ENCODE data around the gene TNFRSF14. TPM values are rescaled to one million over a fixed set of nuclear protein-coding genes. Genes with fewer than 3 reads are reported as not detected.

The TNFRSF14 gene
- total RNA-seq, 1 donor from 2014 or later: 0.36 TPM

DNA sequence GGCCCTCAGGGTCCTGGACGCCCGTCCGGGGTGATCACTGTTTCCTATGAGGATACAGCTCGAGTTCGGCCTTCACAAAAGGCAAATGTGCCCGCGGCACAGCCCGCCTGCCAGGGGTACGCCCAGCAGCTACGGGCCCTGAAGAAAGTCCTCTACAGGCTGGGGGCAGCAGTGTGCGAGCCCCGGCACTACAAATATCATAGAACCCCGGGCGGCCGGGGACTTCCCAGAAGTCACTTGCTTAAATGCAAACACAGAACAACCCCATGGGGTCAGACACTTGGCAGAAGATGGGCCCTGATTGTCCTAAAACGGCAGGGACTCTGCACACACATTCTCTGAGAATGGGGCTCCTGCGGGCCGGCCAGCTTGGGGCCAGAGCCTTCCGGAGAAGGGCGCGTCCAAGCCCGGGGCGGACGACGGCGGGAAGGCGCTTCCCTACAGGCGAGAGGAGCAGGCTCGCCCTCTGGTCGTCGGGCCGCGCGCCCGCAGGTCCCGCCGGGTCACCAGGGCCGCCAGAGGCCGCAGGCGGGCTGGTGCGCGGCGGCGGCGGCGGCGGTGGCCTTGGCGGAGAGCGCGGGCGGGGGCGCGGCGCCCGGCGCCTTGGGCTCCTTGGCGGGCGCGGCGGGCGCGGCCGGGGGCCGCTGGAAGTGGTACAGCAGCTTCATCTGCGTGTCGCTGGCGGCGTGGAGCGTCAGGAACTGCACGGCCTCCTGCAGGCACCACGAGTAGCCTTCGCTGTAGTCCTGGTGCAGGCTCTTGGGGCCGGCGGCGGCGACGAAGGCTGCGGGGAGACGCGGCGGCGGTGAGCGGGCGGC is 27.0 kb upstream of the TNFRSF14 start:
- Histone ChIP-seq H3K9me3 (ENCODE audit: insufficient read depth, low read depth, low read length) (no peaks in the 10 kb centered on the region), H3K4me1 (ENCODE audit: insufficient read depth, low read length) (peaks cover 42% of the 10 kb centered on the region), H4K20me1 (ENCODE audit: insufficient read depth, low read length) (peaks cover 18% of the 10 kb centered on the region), H3K4me2 (ENCODE audit: low read length) (peak overlapping the region; percentile 65), H3K79me2 (ENCODE audit: insufficient read depth, low read length) (peaks cover 18% of the 10 kb centered on the region), H3K36me3 (ENCODE audit: insufficient read depth, low read length) (no peaks in the 10 kb centered on the region), H3K9ac (ENCODE audit: low read length) (no peak overlapping the region), H3K4me3 (ENCODE audit: insufficient read depth, low read depth, low read length) (no peak overlapping the region), H3K27me3 (ENCODE audit: insufficient read depth, low read length) (peaks cover 6% of the 10 kb centered on the region), H2AFZ (ENCODE audit: low read depth, low read length) (no peak overlapping the region), H3K27ac (ENCODE audit: low read depth, low read length) (no peak overlapping the region)
- Mint-ChIP-seq H3K9me3 (ENCODE audit: unreplicated experiment) (no peaks in the 10 kb centered on the region), H3K4me3 (ENCODE audit: unreplicated experiment) (no peak overlapping the region), H3K27me3 (ENCODE audit: low read depth, unreplicated experiment) (peaks cover 33% of the 10 kb centered on the region), H3K36me3 (ENCODE audit: low read depth, unreplicated experiment) (no peaks in the 10 kb centered on the region), H3K4me1 (ENCODE audit: low read depth, unreplicated experiment) (peaks cover 10% of the 10 kb centered on the region), H3K27ac (ENCODE audit: unreplicated experiment) (no peak overlapping the region)
- no peak for DNase-seq (ENCODE audit: low read depth)
- FAIRE-seq: no peak
- TF ChIP-seq, protein P1, sequence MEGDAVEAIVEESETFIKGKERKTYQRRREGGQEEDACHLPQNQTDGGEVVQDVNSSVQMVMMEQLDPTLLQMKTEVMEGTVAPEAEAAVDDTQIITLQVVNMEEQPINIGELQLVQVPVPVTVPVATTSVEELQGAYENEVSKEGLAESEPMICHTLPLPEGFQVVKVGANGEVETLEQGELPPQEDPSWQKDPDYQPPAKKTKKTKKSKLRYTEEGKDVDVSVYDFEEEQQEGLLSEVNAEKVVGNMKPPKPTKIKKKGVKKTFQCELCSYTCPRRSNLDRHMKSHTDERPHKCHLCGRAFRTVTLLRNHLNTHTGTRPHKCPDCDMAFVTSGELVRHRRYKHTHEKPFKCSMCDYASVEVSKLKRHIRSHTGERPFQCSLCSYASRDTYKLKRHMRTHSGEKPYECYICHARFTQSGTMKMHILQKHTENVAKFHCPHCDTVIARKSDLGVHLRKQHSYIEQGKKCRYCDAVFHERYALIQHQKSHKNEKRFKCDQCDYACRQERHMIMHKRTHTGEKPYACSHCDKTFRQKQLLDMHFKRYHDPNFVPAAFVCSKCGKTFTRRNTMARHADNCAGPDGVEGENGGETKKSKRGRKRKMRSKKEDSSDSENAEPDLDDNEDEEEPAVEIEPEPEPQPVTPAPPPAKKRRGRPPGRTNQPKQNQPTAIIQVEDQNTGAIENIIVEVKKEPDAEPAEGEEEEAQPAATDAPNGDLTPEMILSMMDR (IDR thresholded peaks at IDR 0.05; ENCODE audit: insufficient read depth, low read depth, low read length): no peak
- peak; percentile 63 for TF ChIP-seq EZH2 (IDR thresholded peaks at IDR 0.05; ENCODE audit: insufficient read depth, low read length)

DNA sequence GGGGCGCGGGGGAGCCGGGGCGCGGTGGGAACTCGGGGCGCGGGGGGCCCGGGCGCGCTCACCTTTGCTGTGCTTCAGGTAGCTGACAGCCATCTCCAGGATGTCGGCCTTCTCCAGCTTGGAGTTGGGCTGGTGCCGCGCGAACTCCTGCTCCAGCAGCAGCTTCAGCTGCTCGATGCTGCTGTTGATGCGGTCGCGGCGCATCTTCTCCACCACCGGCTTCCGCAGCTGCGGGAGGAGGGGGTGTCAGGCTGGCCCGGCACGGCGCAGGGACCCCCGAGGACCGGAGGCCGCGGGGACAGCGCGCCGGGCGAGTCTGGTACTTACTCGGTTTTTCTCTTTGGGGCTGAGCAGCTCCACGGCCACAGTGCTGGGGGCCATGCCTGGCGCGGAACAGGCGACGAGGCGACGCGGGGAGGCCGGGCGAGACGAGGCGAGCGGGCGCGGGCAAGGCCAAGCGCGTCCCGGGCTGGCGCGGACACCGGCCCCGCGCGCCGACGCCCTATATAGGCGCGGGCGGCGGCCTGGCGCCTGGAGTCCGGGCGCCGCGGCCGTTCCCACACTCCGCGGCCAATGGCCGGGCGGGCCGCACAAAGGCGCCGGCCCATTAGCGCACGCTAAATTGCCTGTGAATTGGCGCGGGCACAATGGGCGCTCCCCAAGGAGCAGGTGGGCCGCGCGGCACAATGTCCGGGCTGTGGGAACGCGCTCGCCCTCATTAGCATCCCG is 26.2 kb upstream of the TNFRSF14 start, which contains the start of gene HES5:
HES5 (minus strand) TSS at position 480 of the 729 bp plus-strand sequence; CDS start at position 381, 99 bp downstream.
- H3K4me2 ChIP-seq (ENCODE audit: low read length): peak within 1 kb of the TSS; percentile 65
- Mint-ChIP-seq H3K27ac (ENCODE audit: unreplicated experiment) (no peak within 1 kb of the TSS), H3K4me3 (ENCODE audit: unreplicated experiment) (no peak within 1 kb of the TSS), H3K9me3 (ENCODE audit: unreplicated experiment) (no peaks in the 10 kb centered on the region), H3K27me3 (ENCODE audit: low read depth, unreplicated experiment) (peaks cover 33% of the 10 kb centered on the region), H3K4me1 (ENCODE audit: low read depth, unreplicated experiment) (peaks cover 11% of the 10 kb centered on the region), H3K36me3 (ENCODE audit: low read depth, unreplicated experiment) (no peaks in the 10 kb centered on the region)
- DNase-seq (ENCODE audit: low read depth) (no peak), FAIRE-seq (no peak)
- H3K36me3 ChIP-seq (ENCODE audit: insufficient read depth, low read length): no peaks in the 10 kb centered on the region
- no peak within 1 kb of the TSS for H3K27ac ChIP-seq (ENCODE audit: low read depth, low read length)
- TF ChIP-seq, protein P1 (IDR thresholded peaks at IDR 0.05; ENCODE audit: insufficient read depth, low read depth, low read length): no peak
- TF ChIP-seq EZH2 (IDR thresholded peaks at IDR 0.05; ENCODE audit: insufficient read depth, low read length): peak; percentile 95
- peaks cover 43% of the 10 kb centered on the region for H3K4me1 ChIP-seq (ENCODE audit: insufficient read depth, low read length)
- no peak within 1 kb of the TSS for H3K9ac ChIP-seq (ENCODE audit: low read length)
- H3K27me3 ChIP-seq (ENCODE audit: insufficient read depth, low read length): peaks cover 6% of the 10 kb centered on the region
- peaks cover 10% of the 10 kb centered on the region for H3K79me2 ChIP-seq (ENCODE audit: insufficient read depth, low read length)
- H3K4me3 ChIP-seq (ENCODE audit: insufficient read depth, low read depth, low read length): no peak within 1 kb of the TSS
- H3K9me3 ChIP-seq (ENCODE audit: insufficient read depth, low read depth, low read length): no peaks in the 10 kb centered on the region
- H2AFZ ChIP-seq (ENCODE audit: low read depth, low read length): peak within 1 kb of the TSS; percentile 26
- H4K20me1 ChIP-seq (ENCODE audit: insufficient read depth, low read length): peaks cover 10% of the 10 kb centered on the region
